Spleen (tissue), 7 donors: ENCODE measurements around the gene SSU72.

Source experiments
- CTCF ChIP-seq, 11 experiments: fragments of 200-600 bp in 7 of 11; fragments of 450-650 bp in 4 of 11; sonication (generic) in 4 of 11; IDR thresholded peaks in 8 of 11; conservative IDR thresholded peaks in 3 of 11; 1 replicate in 7 of 11; 2 replicates in 4 of 11; pipeline versions ENCODE4 v1.4.0 to v1.8.0; 2016 to 2021; ENCODE audit warnings: antibody characterized with exemption in 11 of 11, inconsistent platforms in 4 of 11, mild to moderate bottlenecking in 1 of 11
- POLR2A ChIP-seq, 3 donors: fragments of 450-650 bp; IDR thresholded peaks; one replicate each; pipeline ENCODE4 v1.5.1; 2017; ENCODE audit warnings: antibody characterized with exemption in 3 of 3, mild to moderate bottlenecking in 1 of 3
- donor health status: DM: no; HTN: no; CAD: no; lungs with moderate emphysema.
- donor health status: DM: no; HTN: no; CAD: no.
- donor health status: DM: no; HTN: no; CAD: no.

DNA sequence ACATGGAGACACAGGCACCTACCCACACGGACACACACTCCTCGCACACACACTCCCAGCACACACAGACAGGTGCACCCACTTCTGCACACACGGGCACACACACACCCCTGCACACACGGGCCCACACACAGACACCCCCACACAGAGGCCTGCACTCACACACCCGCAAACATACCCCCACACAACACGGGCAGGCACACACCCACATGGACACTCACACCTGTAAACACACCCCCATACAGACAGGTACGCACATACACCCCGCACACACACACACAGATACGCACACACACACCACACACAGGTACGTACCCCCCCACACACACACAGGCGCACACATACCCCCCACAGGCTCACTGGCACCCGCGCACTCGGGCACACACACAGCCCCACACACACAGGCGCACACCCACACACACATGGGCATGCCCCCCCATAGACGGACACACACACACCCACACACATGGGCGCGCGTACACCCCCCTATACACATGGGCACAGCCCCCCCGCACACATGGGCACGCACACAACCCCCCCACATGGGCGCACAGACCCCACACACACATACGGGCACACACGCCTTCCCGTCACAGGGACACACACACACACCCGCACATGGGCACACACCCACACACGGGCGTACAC lies 56.6 kb downstream of the SSU72 start:
- TF ChIP-seq CTCF (IDR thresholded peaks at IDR 0.05 in 8 of 11, conservative IDR thresholded peaks at IDR 0.05 in 3 of 11): no peak
- TF ChIP-seq POLR2A (IDR thresholded peaks at IDR 0.05): no peak
